Breast epithelium (tissue), 3 donors: ENCODE results near the gene ZNF678.

ENCODE experiments used
- POLR2A ChIP-seq: fragments of 450-650 bp; IDR thresholded peaks from one replicate; pipeline ENCODE4 v1.6.1; 2016; ENCODE audit warnings: antibody characterized with exemption, mild to moderate bottlenecking, moderate library complexity
- POLR2AphosphoS5 ChIP-seq, 3 donors: sonication (generic); formaldehyde crosslinking; IDR thresholded peaks; one replicate each; pipeline ENCODE4 v1.6.1; 2017; ENCODE audit warnings: antibody characterized with exemption in 3 of 3
- TF ChIP-seq, protein P1 (sequence below), 3 donors: fragments of 450-650 bp; IDR thresholded peaks; one replicate each; pipeline ENCODE4 v1.5.1; 2016 to 2017; ENCODE audit warnings: antibody characterized with exemption in 3 of 3, mild to moderate bottlenecking in 3 of 3, moderate library complexity in 3 of 3

DNA sequence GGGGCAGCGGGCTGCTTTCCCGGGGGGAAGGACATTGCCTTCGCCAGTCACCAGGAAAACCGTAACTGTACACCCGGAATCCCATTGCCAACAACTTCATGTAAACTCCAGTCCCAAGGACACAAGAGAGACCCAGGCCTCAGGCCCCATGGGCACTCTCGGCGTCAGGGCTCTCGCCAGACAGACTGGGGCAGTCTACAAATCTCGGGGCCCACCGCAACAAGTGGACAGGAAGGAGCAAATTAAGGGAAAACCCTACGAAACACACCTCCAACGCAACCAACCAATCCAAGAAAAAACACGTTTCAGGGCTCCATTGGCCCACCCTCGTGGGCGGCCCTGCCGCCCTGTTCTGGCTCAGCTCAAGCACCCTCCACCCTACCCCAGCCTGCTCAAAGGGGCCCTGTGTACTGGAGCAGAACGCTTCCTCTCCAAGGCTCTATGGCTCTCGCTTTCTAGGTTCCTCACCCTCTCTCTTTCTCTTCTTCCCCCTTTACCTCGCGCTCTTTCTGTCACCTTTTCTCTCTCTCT, 4.6 kb upstream of the ZNF678 start:
- TF ChIP-seq, protein P1, sequence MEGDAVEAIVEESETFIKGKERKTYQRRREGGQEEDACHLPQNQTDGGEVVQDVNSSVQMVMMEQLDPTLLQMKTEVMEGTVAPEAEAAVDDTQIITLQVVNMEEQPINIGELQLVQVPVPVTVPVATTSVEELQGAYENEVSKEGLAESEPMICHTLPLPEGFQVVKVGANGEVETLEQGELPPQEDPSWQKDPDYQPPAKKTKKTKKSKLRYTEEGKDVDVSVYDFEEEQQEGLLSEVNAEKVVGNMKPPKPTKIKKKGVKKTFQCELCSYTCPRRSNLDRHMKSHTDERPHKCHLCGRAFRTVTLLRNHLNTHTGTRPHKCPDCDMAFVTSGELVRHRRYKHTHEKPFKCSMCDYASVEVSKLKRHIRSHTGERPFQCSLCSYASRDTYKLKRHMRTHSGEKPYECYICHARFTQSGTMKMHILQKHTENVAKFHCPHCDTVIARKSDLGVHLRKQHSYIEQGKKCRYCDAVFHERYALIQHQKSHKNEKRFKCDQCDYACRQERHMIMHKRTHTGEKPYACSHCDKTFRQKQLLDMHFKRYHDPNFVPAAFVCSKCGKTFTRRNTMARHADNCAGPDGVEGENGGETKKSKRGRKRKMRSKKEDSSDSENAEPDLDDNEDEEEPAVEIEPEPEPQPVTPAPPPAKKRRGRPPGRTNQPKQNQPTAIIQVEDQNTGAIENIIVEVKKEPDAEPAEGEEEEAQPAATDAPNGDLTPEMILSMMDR (IDR thresholded peaks at IDR 0.05) = no peak
- TF ChIP-seq POLR2A (no peak), POLR2AphosphoS5 (IDR thresholded peaks at IDR 0.05) (no peak)
